Activated CD8-positive, alpha-beta memory T cell treated with anti-CD3 and anti-CD28 coated beads, Interleukin-2, amount 10 ng/mL, durations not matched to agents 7 days and 5 days (primary cell): ENCODE data around the gene RPS21. TPM values are rescaled to one million over a fixed set of nuclear protein-coding genes. Genes with fewer than 3 reads are reported as not detected.

ENCODE experiments used
- ATAC-seq: fragments of 150-1000 bp; cut with Tn5 transposase; one replicate; pipeline ENCODE4 v1.10.0; 2021; ENCODE audit warnings: moderate library complexity
- CTCF ChIA-PET: fragments of 350-600 bp; sonication (Branson Sonifier 250); formaldehyde crosslinking; loops from one replicate; lab custom pipeline; 2021; ENCODE audit warnings: antibody characterized with exemption; lab: Charles Lee
- DNase-seq: peaks from one replicate; pipeline ENCODE4 v3.0.0-alpha.2; 2020
- H3K27ac Mint-ChIP-seq: one replicate; pipeline ENCODE4 v1.8.0; 2021; ENCODE audit warnings: mild to moderate bottlenecking, mixed read lengths
- H3K27me3 Mint-ChIP-seq: one replicate; pipeline ENCODE4 v1.8.0; 2021; ENCODE audit warnings: mixed read lengths
- H3K36me3 Mint-ChIP-seq: one replicate; pipeline ENCODE4 v1.8.0; 2021; ENCODE audit warnings: mild to moderate bottlenecking, mixed read lengths
- H3K4me1 Mint-ChIP-seq: one replicate; pipeline ENCODE4 v1.8.0; 2021; ENCODE audit warnings: mixed read lengths
- H3K4me3 Mint-ChIP-seq: one replicate; pipeline ENCODE4 v1.8.0; 2021; ENCODE audit warnings: mild to moderate bottlenecking, moderate library complexity, mixed read lengths
- H3K9me3 Mint-ChIP-seq: one replicate; pipeline ENCODE4 v1.8.0; 2022; ENCODE audit warnings: low read depth, mixed read lengths
- total RNA-seq, 2 experiments: library from RNA; stranded (reverse); gene quantifications; one replicate each; pipeline ENCODE4 v1.2.3, GENCODE V29; 2021

Gene RPS21
- total RNA-seq, 2 experiments from 2014 or later = 1,634 to 1,703 TPM

DNA sequence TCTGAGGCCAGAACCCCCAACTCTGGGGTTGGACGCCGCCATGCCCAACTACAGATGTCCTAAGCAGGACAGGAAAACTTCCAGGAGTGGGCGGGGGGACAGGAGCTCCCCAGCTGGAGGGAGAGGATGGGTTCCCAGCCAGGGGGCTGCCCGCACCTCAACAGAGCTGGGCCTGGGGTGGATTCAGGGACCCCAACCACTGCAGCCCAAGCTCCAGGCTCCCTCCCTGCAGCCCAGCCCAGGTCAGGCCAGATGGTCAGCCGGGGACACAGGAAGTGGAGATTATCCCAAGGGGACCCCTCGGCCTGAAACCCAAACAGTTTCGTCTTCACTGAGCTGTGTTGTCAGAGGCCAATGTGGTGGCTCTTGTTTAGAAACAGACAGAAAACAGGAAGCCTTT, 29.2 kb upstream of the RPS21 start:
- Mint-ChIP-seq H3K27ac (no peak overlapping the region), H3K27me3 (no peaks in the 10 kb centered on the region), H3K4me3 (no peak overlapping the region), H3K4me1 (no peaks in the 10 kb centered on the region), H3K36me3 (no peaks in the 10 kb centered on the region), H3K9me3 (no peaks in the 10 kb centered on the region)
- DNase-seq (no peak), ATAC-seq (no peak)
- CTCF ChIA-PET = no interaction called here

GRCh38 chr20:62358171-62359042, 28.5 kb upstream of the RPS21 start:
- no peak for DNase-seq
- Mint-ChIP-seq H3K4me1 (no peaks in the 10 kb centered on the region), H3K27ac (no peak overlapping the region), H3K4me3 (no peak overlapping the region), H3K27me3 (no peaks in the 10 kb centered on the region), H3K9me3 (no peaks in the 10 kb centered on the region), H3K36me3 (no peaks in the 10 kb centered on the region)
- CTCF ChIA-PET = no interaction called here
- no peak for ATAC-seq

DNA sequence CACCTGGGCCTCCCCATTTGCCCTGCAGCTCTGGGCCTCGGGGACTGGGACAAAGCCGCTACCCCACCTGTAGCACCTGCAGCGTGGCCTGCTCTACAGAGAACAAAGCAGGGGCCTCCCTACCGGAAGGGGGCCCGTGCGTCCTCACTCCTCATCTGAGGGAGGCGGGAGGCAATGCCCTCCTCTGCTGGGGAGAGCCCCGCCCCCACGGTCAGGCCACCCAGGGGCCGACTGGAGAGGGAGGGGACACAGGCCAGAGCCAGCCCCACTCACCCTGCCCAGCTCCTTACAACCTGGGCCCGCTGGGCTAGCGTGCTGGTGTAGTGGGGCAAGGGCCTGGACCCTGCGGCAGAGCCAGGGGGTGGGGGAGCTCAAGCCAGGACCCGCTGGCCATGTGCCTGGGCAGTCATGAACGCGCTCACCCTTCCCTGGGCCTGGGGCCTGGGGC, 27.8 kb upstream of the RPS21 start:
- no peaks in the 10 kb centered on the region for H3K9me3 Mint-ChIP-seq
- no peaks in the 10 kb centered on the region for H3K36me3 Mint-ChIP-seq
- no peak for ATAC-seq
- no peak overlapping the region for H3K27ac Mint-ChIP-seq
- H3K27me3 Mint-ChIP-seq = no peaks in the 10 kb centered on the region
- H3K4me3 Mint-ChIP-seq = no peak overlapping the region
- CTCF ChIA-PET = no interaction called here
- no peaks in the 10 kb centered on the region for H3K4me1 Mint-ChIP-seq
- DNase-seq = no peak

- ATAC-seq (no peak), DNase-seq (no peak)
- no peaks in the 10 kb centered on the region for H3K27me3 Mint-ChIP-seq
- H3K36me3 Mint-ChIP-seq = no peaks in the 10 kb centered on the region
- CTCF ChIA-PET = no interaction called here
- H3K4me1 Mint-ChIP-seq = no peaks in the 10 kb centered on the region
- no peak overlapping the region for H3K4me3 Mint-ChIP-seq
- no peak overlapping the region for H3K27ac Mint-ChIP-seq
- H3K9me3 Mint-ChIP-seq = no peaks in the 10 kb centered on the region
Observed at GRCh38 chr20:62359491-62360121, 27.3 kb upstream of the RPS21 start.

DNA sequence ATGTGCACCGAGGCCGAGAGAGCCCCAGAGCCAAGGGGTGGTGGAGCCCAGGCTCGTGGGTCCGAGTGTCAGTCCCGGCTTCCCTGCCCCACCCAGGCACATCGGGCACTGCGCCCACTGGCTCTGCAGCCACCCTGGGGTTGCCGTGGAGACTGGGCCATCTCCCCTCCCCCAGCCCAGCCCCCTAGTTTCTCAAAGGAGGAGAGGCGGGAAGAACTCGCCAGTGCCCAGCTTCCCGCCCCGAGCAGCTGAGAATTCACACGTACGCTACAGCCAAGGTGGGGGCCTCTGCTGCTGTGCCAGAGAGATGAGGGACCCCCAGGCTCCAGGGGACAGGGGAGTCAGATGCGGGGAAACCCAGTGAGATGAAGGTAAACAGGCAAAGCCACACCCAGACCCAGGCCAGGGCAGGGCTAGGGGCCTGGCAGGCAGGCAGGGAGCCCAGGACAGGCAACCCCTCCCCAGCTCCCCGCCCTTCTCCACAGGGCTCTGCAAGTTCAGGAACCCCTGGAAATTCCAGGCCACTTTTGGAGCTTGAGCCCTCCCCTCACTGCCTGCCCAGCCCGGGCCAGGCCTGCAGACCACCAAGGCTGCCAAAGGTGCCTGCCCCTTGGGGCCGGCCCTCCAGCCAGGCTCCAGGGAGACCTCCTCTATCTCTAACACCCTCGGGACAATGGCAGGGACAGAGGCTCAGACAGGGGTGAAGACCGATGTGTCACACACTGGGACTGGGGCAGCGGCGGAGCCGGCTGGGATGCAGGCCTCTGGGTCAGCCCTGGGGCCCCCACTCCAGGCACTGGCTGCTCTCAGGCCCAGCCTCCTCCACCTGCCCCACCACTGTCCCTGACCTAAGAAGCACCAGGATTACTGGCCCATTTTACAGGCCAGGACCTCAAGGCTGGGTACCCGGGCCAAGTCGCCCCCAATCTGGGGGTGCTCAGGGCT, 25.8 kb upstream of the RPS21 start:
- CTCF ChIA-PET = no interaction called here

GRCh38 chr20:62361799-62362589, 24.9 kb upstream of the RPS21 start:
- no peaks in the 10 kb centered on the region for H3K36me3 Mint-ChIP-seq
- H3K9me3 Mint-ChIP-seq = no peaks in the 10 kb centered on the region
- no peak for DNase-seq
- no peak overlapping the region for H3K27ac Mint-ChIP-seq
- no peaks in the 10 kb centered on the region for H3K4me1 Mint-ChIP-seq
- H3K4me3 Mint-ChIP-seq = no peak overlapping the region
- CTCF ChIA-PET = no interaction called here
- peaks cover 11% of the 10 kb centered on the region for H3K27me3 Mint-ChIP-seq
- ATAC-seq = no peak

More for the DNA sequence above, 25.8 kb upstream of the RPS21 start:
- Mint-ChIP-seq H3K27ac (no peak overlapping the region), H3K4me3 (no peak overlapping the region), H3K9me3 (no peaks in the 10 kb centered on the region), H3K36me3 (no peaks in the 10 kb centered on the region), H3K27me3 (peaks cover 10% of the 10 kb centered on the region), H3K4me1 (no peaks in the 10 kb centered on the region)
- DNase-seq (no peak), ATAC-seq (no peak)

- Mint-ChIP-seq H3K27ac (no peak overlapping the region), H3K4me3 (no peak overlapping the region), H3K36me3 (no peaks in the 10 kb centered on the region), H3K9me3 (no peaks in the 10 kb centered on the region), H3K27me3 (peaks cover 12% of the 10 kb centered on the region), H3K4me1 (no peaks in the 10 kb centered on the region)
- no peak for DNase-seq
- no peak for ATAC-seq
- CTCF ChIA-PET = no interaction called here
Observed at GRCh38 chr20:62362590-62362940, 24.3 kb upstream of the RPS21 start.

- no peaks in the 10 kb centered on the region for H3K9me3 Mint-ChIP-seq
- DNase-seq (no peak), ATAC-seq (no peak)
- H3K27me3 Mint-ChIP-seq = peaks cover 17% of the 10 kb centered on the region
- no peaks in the 10 kb centered on the region for H3K36me3 Mint-ChIP-seq
- no peak overlapping the region for H3K4me3 Mint-ChIP-seq
- no peak overlapping the region for H3K27ac Mint-ChIP-seq
- no peaks in the 10 kb centered on the region for H3K4me1 Mint-ChIP-seq
- CTCF ChIA-PET = no interaction called here
Observed at GRCh38 chr20:62362991-62363919, 23.6 kb upstream of the RPS21 start.

GRCh38 chr20:62363920-62364851, 22.7 kb upstream of the RPS21 start:
- ATAC-seq (no peak), DNase-seq (no peak)
- Mint-ChIP-seq H3K36me3 (no peaks in the 10 kb centered on the region), H3K27ac (no peak overlapping the region), H3K27me3 (peaks cover 25% of the 10 kb centered on the region), H3K9me3 (no peaks in the 10 kb centered on the region), H3K4me3 (no peak overlapping the region), H3K4me1 (no peaks in the 10 kb centered on the region)
- CTCF ChIA-PET = interaction anchor here (1.6 to 2.5 kb wide), 2 partner anchors 18 to 63 kb away, joined by 3 to 8 read pairs; no protein-coding TSS in a partner anchor

DNA sequence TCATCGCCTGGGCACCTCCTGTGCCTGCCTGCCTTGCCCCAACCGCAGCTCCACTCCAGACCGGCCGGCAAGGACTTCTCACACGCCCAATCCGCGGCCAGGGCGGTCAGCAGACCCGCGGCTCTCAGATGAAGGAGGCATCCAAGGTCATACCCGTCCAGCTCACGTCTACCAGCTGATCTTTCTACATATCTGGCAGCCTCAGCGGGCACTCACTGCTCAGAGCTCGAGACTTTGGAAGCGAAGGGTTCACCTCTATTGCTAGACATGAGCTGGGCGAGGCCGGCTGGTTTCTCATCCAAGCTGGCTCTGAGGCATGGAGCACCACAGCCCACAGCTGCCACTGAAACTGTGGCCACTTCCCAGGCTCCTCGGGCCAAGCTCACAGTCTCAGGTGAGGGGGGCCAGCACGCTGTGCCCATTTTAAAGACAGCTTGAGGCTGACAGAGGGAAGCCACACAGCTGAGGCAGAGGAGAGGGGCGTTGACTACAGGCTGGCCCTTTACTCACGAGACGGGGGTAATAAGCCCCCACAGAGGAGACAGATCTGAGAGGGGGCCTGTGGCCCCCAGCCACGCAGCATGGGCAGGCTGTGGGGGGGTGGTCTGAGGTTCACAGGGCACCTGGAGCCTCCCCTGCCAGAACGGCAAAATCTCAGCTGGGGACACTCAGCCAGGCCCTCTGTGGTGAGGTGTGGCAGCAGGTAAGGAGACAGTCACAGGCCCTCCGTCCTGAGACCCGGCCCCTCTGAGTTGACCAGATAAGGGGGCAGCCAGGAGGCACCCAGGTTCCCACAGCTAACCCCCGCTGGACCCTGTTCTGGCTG, 21.8 kb upstream of the RPS21 start:
- Mint-ChIP-seq H3K27me3 (peaks cover 29% of the 10 kb centered on the region), H3K9me3 (no peaks in the 10 kb centered on the region), H3K4me3 (no peak overlapping the region), H3K36me3 (no peaks in the 10 kb centered on the region), H3K4me1 (peaks cover 2% of the 10 kb centered on the region), H3K27ac (no peak overlapping the region)
- ATAC-seq = no peak
- DNase-seq = no peak
- CTCF ChIA-PET = interaction anchor here (1.6 to 2.5 kb wide), 2 partner anchors 17 to 64 kb away, joined by 3 to 8 read pairs; no protein-coding TSS in a partner anchor
